Activated naive CD4-positive, alpha-beta T cell treated with anti-CD3 and anti-CD28 coated beads, Interleukin-2, amount 10 ng/mL, durations not matched to agents 7 days and 5 days (primary cell): ENCODE results near the gene ZMIZ1.

Experiments
- CTCF ChIA-PET: fragments of 350-600 bp; sonication (Branson Sonifier 250); formaldehyde crosslinking; loops from one replicate; lab custom pipeline; 2021; ENCODE audit warnings: antibody characterized with exemption; lab: Charles Lee
- DNase-seq: peaks from one replicate; pipeline ENCODE4 v3.0.0-alpha.2; 2020
- H3K27ac Mint-ChIP-seq: one replicate; pipeline ENCODE4 v1.8.0; 2021; ENCODE audit warnings: mild to moderate bottlenecking, moderate library complexity, mixed read lengths
- H3K27me3 Mint-ChIP-seq: one replicate; pipeline ENCODE4 v1.8.0; 2021; ENCODE audit warnings: mild to moderate bottlenecking, mixed read lengths
- H3K36me3 Mint-ChIP-seq: one replicate; pipeline ENCODE4 v1.8.0; 2021; ENCODE audit warnings: mixed read lengths
- H3K4me1 Mint-ChIP-seq: one replicate; pipeline ENCODE4 v1.8.0; 2021; ENCODE audit warnings: mixed read lengths
- H3K4me3 Mint-ChIP-seq: one replicate; pipeline ENCODE4 v1.8.0; 2021; ENCODE audit warnings: mild to moderate bottlenecking, moderate library complexity, mixed read lengths
- H3K9me3 Mint-ChIP-seq: one replicate; pipeline ENCODE4 v1.8.0; 2021; ENCODE audit warnings: mixed read lengths

The ZMIZ1 gene

DNA sequence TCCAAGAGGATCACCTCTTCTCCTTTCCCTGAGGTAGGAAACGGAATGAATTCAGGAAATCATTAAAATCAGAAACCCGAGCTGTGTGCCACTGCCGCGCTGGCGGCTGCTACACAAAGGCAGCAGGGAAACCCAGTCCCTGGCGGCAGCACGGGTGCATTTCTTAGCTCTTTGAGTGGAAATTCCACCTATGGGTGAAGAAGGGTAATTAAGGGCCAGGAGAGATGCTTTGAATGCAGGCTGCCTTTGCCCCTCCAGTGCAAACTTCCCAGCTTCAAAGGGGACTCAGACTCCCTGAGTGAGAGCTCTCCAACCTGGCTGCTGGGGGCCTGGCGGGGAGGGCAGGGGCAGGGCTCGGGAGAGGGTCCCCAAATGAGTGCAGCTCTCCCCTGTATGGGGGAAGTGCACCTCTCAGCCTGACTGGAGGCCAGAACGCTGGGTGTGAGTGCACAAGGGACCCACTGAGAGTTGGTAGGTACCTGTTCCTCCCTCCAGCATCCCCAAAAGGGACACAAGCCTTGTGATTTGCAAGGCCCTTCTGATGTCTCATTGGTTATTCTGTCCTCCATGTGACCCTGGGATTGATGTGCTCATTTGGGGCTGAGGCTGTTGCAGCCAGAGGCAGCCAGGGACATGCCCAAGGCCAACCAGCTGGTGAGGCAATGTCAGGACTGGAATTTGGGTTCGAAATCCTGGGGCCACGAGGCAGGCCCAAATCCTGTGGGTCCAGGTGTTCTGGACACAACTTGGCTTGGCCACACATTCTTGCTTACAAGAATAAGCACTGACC is 16.3 kb upstream of the ZMIZ1 start:
- no peaks in the 10 kb centered on the region for H3K9me3 Mint-ChIP-seq
- H3K27me3 Mint-ChIP-seq = peaks cover 27% of the 10 kb centered on the region
- H3K36me3 Mint-ChIP-seq = peaks cover 2% of the 10 kb centered on the region
- CTCF ChIA-PET = interaction anchor here (1.0 to 2.6 kb wide), 2 partner anchors 11 to 77 kb away, joined by 3 to 12 read pairs; no protein-coding TSS in a partner anchor
- DNase-seq = peak; percentile 59
- no peak overlapping the region for H3K27ac Mint-ChIP-seq
- peaks cover 47% of the 10 kb centered on the region for H3K4me1 Mint-ChIP-seq
- H3K4me3 Mint-ChIP-seq = no peak overlapping the region

GRCh38 chr10:79053081-79053434 is 15.7 kb upstream of the ZMIZ1 start:
- Mint-ChIP-seq H3K4me1 (peaks cover 41% of the 10 kb centered on the region), H3K27ac (no peak overlapping the region), H3K4me3 (no peak overlapping the region), H3K27me3 (peaks cover 33% of the 10 kb centered on the region), H3K9me3 (no peaks in the 10 kb centered on the region), H3K36me3 (peaks cover 2% of the 10 kb centered on the region)
- CTCF ChIA-PET = interaction anchor here (1.0 to 2.6 kb wide), 2 partner anchors 11 to 78 kb away, joined by 3 to 12 read pairs; no protein-coding TSS in a partner anchor
- DNase-seq = no peak

- H3K4me1 Mint-ChIP-seq = peaks cover 37% of the 10 kb centered on the region
- H3K27ac Mint-ChIP-seq = no peak overlapping the region
- peaks cover 2% of the 10 kb centered on the region for H3K36me3 Mint-ChIP-seq
- peaks cover 39% of the 10 kb centered on the region for H3K27me3 Mint-ChIP-seq
- CTCF ChIA-PET = interaction anchor here (2.6 kb wide), 1 partner anchor 10 kb away, joined by 12 read pairs; no protein-coding TSS in a partner anchor
- no peak for DNase-seq
- no peak overlapping the region for H3K4me3 Mint-ChIP-seq
- H3K9me3 Mint-ChIP-seq = no peaks in the 10 kb centered on the region
Measured at GRCh38 chr10:79053481-79054202, 15.1 kb upstream of the ZMIZ1 start.

DNA sequence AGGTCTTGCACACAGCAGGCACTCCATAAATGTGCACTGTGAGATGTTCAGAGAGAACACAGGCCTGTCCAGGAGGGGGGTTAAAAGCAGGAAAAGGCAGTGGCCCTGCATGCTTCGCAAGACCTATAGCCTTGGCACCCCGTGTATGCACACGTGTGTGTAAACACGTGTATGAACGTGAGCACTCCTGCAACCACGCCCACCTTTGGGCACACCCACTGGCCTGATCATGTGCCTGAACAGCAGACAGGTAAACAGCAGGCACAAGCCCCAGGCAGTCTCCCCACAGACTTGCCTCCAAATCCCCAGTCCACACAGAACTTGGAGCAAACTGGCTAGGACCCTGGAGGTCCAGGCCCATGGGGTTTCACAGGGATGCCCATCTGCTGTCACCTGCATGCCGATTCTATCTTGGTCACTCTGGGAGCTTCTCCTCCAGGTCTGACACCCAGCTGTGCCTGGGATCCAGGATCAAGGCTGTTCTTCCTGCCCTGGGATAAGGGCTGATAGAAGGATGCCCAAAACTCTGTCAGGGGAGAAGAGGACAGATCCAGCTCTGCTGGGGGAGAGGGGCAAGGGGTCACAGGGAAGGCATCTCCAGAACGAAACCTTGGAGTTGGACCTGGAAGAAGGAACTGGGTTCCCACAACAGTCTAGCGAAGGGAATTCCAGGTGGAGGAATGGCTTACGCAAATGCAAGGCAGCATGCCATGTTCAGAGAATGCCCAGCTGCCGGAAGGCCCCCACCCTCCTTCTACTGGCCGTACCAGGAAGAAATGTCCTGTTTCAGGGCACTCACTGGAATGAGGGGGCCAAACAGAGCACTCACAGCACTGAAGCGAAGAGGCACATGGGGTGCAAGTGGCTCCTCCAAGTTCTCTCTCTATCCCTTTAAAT is 14.3 kb upstream of the ZMIZ1 start:
- Mint-ChIP-seq H3K27me3 (peaks cover 44% of the 10 kb centered on the region), H3K36me3 (no peaks in the 10 kb centered on the region), H3K4me1 (peaks cover 29% of the 10 kb centered on the region), H3K27ac (no peak overlapping the region), H3K9me3 (no peaks in the 10 kb centered on the region), H3K4me3 (no peak overlapping the region)
- CTCF ChIA-PET = interaction anchor here (1.1 to 2.6 kb wide), 2 partner anchors 9 to 11 kb away, joined by 3 to 12 read pairs; no protein-coding TSS in a partner anchor
- no peak for DNase-seq

DNA sequence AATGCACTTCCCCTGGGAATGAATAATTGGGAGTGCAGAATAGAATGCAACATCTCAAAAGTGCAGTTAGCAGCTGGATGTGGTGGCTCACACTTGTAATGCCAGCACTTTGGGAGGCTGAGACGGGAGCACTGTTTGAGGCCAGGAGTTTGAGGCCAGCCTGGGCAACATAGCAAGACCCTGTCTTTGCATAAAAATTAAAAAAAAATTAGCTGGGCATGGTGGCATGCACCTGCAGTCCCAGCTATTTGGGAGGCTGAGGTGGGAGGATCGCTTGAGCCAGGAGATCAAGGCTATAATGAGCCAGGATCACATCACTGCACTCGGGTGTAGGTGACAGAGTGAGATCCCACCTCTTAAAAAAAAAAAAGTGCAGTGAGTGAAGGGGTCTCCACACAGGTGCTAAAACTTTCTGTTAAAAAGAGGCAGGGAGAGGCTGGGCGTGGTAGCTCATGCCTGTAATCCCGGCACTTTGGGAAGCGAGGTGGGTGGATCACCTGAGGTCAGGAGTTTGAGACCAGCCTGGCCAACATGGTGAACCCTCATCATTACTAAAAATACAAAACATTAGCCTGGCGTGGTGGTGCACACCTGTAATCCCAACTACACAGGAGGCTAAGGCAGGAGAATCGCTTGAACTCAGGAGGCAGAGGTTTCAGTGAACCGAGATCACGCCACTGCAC is 13.5 kb upstream of the ZMIZ1 start:
- peaks cover 51% of the 10 kb centered on the region for H3K27me3 Mint-ChIP-seq
- CTCF ChIA-PET = interaction anchor here (1.1 kb wide), 1 partner anchor 11 kb away, joined by 3 read pairs; no protein-coding TSS in a partner anchor
- no peak for DNase-seq
- H3K36me3 Mint-ChIP-seq = no peaks in the 10 kb centered on the region
- peaks cover 21% of the 10 kb centered on the region for H3K4me1 Mint-ChIP-seq
- H3K4me3 Mint-ChIP-seq = no peak overlapping the region
- no peak overlapping the region for H3K27ac Mint-ChIP-seq
- no peaks in the 10 kb centered on the region for H3K9me3 Mint-ChIP-seq

DNA sequence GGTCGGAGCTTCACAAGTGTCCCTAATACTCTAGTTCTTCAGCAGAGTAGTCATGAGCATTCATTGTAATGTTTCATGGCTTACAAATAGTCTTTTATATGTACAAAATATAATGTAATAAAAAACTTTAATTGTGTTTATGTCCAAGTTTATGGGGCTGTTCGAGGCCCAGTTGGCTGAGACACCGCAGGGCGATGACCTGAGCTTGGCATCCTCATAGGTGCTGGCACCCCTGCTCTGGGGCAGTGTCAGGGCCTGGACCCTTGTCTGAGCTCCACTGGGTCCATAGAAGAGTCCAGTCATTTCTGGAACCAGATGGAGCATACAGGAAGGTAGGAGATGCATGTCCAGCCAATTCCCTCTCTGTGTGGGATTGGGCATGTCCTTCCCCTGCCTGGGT is 12.9 kb upstream of the ZMIZ1 start:
- Mint-ChIP-seq H3K27ac (no peak overlapping the region), H3K4me3 (no peak overlapping the region), H3K9me3 (no peaks in the 10 kb centered on the region), H3K27me3 (peaks cover 58% of the 10 kb centered on the region), H3K36me3 (no peaks in the 10 kb centered on the region), H3K4me1 (peaks cover 15% of the 10 kb centered on the region)
- CTCF ChIA-PET = interaction anchor here (1.1 kb wide), 1 partner anchor 10 kb away, joined by 3 read pairs; no protein-coding TSS in a partner anchor
- DNase-seq = no peak

DNA sequence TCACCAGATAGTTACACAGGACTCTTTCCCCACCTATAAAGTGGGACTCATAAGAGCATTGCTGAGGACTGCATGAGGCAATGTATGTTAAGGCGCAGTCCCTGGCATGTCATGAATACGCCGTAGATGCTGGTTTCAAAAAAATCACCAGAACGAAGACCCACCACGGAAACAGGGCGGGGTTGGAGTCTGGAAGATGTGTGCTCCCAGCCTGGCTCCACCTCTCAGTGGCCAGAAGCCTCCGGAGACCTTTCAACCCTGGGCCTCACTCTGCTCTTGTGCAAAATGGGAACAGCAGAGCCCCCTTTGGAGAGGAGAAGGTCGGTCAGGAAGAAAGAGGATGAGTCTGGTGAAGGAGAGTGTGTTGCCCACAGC is 12.4 kb upstream of the ZMIZ1 start:
- no peak for DNase-seq
- no peaks in the 10 kb centered on the region for H3K9me3 Mint-ChIP-seq
- no peak overlapping the region for H3K4me3 Mint-ChIP-seq
- H3K36me3 Mint-ChIP-seq = no peaks in the 10 kb centered on the region
- H3K27me3 Mint-ChIP-seq = peaks cover 63% of the 10 kb centered on the region
- H3K27ac Mint-ChIP-seq = no peak overlapping the region
- peaks cover 11% of the 10 kb centered on the region for H3K4me1 Mint-ChIP-seq
- CTCF ChIA-PET = no interaction called here

DNA sequence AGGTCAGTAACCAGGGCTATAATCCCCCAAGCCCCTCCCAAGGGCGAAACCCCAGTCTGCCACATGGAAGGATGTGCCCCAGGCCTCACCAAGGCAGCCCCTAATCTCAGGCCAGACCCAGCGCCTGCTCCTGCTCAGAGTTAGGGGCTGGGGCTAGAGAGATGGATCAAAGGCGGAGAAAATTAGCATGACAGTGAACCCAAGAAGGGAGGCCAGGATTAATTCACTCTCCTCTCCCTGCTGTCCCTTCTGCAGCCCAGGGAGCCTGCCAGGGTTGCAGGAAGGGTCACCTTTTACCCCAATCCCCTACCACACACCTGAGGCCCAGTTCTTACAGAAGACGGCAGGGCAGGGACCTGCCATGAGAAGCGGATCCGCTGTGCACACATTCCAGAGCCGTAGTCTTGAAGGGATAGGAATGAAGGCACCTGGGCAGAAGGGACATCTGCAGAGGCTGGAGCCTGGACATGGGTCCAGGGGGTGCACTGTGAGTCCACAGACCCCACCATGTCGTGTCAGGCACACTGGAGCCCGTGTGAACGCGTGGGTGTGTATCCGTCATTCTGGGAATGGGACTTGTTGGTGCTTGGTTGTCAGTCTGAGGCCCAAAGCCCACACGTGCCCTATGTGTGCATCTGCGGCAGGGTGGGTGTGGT is 11.9 kb upstream of the ZMIZ1 start:
- Mint-ChIP-seq H3K27ac (no peak overlapping the region), H3K4me1 (peaks cover 8% of the 10 kb centered on the region), H3K27me3 (peaks cover 64% of the 10 kb centered on the region), H3K9me3 (no peaks in the 10 kb centered on the region), H3K4me3 (no peak overlapping the region), H3K36me3 (no peaks in the 10 kb centered on the region)
- no peak for DNase-seq
- CTCF ChIA-PET = no interaction called here

DNA sequence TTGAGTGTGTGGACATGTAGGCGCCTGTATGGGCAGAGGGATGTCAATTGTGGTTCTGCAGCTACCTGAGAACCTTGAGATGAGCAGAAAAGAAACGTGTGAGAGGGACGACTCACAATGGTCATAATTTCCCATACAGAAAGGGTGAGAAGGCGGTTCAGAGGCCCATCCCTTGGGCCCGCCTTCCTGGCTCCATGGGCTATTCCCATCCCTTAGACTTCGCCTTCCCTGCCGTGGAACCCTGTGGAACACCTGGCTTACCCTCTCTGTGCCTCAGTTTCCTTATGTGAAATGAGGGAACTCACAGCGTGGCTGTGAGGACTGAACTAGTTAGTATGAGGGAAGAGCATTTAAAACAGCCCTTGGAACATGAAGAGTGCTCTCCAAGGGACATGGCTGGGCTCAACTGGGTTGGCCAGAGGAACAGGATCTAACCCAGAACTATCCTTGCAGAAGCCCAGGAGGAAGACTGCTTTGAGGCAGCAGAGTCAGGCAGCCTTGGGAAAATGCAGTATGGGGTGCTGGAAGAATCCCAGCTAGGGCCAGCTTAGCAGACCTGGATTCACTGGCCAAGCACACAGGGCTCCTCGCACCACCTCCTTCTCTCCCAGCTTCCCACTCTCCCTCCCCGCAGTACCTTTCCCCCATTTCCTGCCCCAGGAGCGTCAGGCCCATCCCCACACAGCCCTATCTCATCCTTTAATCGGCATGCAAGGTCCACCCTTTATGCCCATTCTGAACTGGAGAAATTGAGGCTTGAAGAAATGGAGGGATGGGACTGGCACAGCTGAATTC is 11.1 kb upstream of the ZMIZ1 start:
- no peak overlapping the region for H3K27ac Mint-ChIP-seq
- DNase-seq = no peak
- H3K36me3 Mint-ChIP-seq = no peaks in the 10 kb centered on the region
- peaks cover 5% of the 10 kb centered on the region for H3K4me1 Mint-ChIP-seq
- CTCF ChIA-PET = no interaction called here
- peaks cover 58% of the 10 kb centered on the region for H3K27me3 Mint-ChIP-seq
- H3K4me3 Mint-ChIP-seq = no peak overlapping the region
- no peaks in the 10 kb centered on the region for H3K9me3 Mint-ChIP-seq

DNA sequence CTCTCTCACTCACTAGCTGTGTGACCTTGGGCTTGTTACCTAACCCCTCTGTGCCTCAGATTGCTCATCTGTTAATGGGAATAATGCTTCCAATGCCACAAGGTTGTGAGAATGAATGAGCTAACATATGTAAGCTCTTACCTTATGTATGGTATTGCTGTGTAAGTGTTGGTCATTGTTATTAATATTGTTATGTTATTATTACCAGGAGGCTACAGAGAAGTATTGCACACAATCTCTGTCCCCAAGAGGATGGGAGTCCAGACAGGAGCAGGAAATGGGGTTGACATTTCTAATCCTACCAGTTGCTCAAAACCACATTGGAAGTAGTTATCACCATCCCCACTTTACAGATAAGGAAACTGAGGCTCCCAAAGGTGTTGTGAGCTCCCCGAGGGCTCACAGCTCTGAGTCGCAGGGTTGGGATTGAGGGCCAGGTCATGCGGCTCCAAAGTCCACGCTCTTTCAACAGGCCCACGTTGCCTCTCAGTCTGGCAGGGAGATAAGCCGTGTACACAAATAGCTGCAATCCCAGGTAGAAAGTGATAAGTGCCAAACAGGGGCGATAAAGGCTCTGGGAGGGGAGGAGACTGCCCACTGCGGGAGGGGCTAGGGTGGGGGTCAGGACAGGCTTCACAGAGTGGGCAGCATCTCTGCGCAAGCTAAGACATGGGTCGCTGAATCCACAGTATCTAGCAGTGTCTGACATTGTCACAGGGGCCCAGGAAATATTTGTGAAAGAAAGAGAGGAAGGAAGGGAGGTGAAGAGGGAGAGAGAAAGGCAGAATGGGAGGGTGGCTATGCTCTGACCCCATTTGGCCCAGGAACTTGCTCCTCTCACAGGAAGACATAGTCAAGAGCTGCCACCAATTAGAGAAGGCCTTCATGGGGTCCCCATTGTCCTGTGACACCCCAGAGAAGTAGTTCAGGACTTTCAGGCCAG is 9.6 kb upstream of the ZMIZ1 start:
- no peaks in the 10 kb centered on the region for H3K36me3 Mint-ChIP-seq
- H3K27me3 Mint-ChIP-seq = peaks cover 58% of the 10 kb centered on the region
- CTCF ChIA-PET = no interaction called here
- no peaks in the 10 kb centered on the region for H3K9me3 Mint-ChIP-seq
- peaks cover 20% of the 10 kb centered on the region for H3K4me1 Mint-ChIP-seq
- H3K27ac Mint-ChIP-seq = no peak overlapping the region
- DNase-seq = no peak
- H3K4me3 Mint-ChIP-seq = no peak overlapping the region

DNA sequence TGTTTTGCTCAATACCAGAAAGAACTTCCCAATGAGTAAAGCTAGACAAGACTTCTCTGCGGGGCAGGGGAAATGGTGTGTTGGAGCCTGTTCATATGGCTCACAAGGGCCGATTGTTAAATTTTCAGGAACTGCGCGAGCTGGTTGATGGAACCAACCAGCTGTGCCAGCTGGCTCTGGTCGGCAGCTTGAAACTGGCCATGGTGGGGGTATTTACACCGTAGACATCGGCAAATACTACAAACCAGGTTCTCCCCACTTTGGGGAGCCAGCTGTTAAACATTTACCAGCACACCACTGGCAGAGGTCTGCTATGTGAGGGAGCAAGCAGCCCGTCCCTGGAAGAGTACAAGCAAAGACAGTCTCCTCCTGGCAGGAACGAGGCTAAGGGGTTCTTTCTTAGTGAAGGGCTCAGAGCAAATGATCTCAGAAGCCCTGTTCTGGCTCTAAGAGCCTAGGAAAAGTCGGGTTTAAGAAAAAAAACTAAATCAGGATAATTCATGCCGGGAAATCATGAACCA is 8.8 kb upstream of the ZMIZ1 start:
- Mint-ChIP-seq H3K27me3 (peaks cover 54% of the 10 kb centered on the region), H3K27ac (no peak overlapping the region), H3K36me3 (no peaks in the 10 kb centered on the region), H3K4me1 (peaks cover 28% of the 10 kb centered on the region), H3K4me3 (no peak overlapping the region), H3K9me3 (no peaks in the 10 kb centered on the region)
- CTCF ChIA-PET = no interaction called here
- DNase-seq = no peak
